Lung (tissue), 12 donors: ENCODE results near the gene CCDC47. TPM values are rescaled to one million over a fixed set of nuclear protein-coding genes. Genes with fewer than 3 reads are reported as not detected.

Experiments used
- ATAC-seq: fragments of 200-7000 bp; cut with Tn5 transposase; one replicate; pipeline ENCODE4 v1.9.1; 2020; ENCODE audit warnings: moderate number of reproducible peaks; ENCODE audit not compliant: insufficient read depth, low FRiP score
- DNase-seq, 3 donors: peaks; one replicate each; pipeline ENCODE4 v3.0.0-alpha.2; 2013 to 2017
- H3K27ac ChIP-seq, 2 donors: one replicate each; pipeline ENCODE4 v1.5.1; 2013; ENCODE audit warnings: mild to moderate bottlenecking in 2 of 2, moderate library complexity in 2 of 2, control low read depth in 1 of 2, inconsistent platforms in 1 of 2, low read depth in 1 of 2, low read length in 1 of 2
- H3K27me3 ChIP-seq, 3 donors: one replicate each; pipeline ENCODE4 v1.5.1; 2013; ENCODE audit warnings: low read length in 2 of 3; ENCODE audit not compliant: control insufficient read depth in 3 of 3, insufficient read depth in 3 of 3
- H3K36me3 ChIP-seq, 4 donors: one replicate each; pipeline ENCODE4 v1.5.1; 2013; ENCODE audit warnings: low read length in 4 of 4, mild to moderate bottlenecking in 1 of 4, moderate library complexity in 1 of 4; ENCODE audit not compliant: control insufficient read depth in 4 of 4, insufficient read depth in 4 of 4
- H3K4me1 ChIP-seq, 5 donors: one replicate each; pipeline ENCODE4 v1.5.1; 2013; ENCODE audit warnings: low read length in 5 of 5, mild to moderate bottlenecking in 2 of 5, moderate library complexity in 1 of 5; ENCODE audit not compliant: control insufficient read depth in 5 of 5, insufficient read depth in 5 of 5
- H3K4me3 ChIP-seq: one replicate; pipeline ENCODE4 v1.5.1; 2013; ENCODE audit warnings: mild to moderate bottlenecking, control low read depth, moderate library complexity
- H3K9ac ChIP-seq, 2 donors: one replicate each; pipeline ENCODE4 v1.5.1; 2013; ENCODE audit warnings: low read length in 2 of 2, control low read depth in 1 of 2; ENCODE audit not compliant: insufficient read depth in 1 of 2
- H3K9me3 ChIP-seq, 4 donors: one replicate each; pipeline ENCODE4 v1.5.1; 2013; ENCODE audit warnings: low read length in 3 of 4, mild to moderate bottlenecking in 1 of 4, moderate library complexity in 1 of 4; ENCODE audit not compliant: control insufficient read depth in 4 of 4, insufficient read depth in 3 of 4
- WGBS, 2 donors: extraction: QIAGEN DNeasy Blood & Tissue Kit; methylation state at CpG; one replicate each; pipeline ENCODE4 v1.1.7; 2013; 5-methylcytosine and 5-hydroxymethylcytosine counted together
- polyA plus RNA-seq, 2 donors: library from polyadenylated mRNA; stranded (reverse); fragments of 200-250 nt; gene quantifications; one replicate each; pipeline ENCODE4 v1.2.1, GENCODE V29; 2013
- total RNA-seq, 2 donors: library from RNA; depleted of rRNA in 1 of 2; stranded (reverse); fragments of >200 nt in 1 of 2; gene quantifications; one replicate each; pipeline ENCODE4 v1.2.1, GENCODE V29; 2014 to 2021
- TF ChIP-seq, protein P1 (sequence below): IDR thresholded peaks from 2 replicates; pipeline ENCODE4 v1.5.1; 2012; ENCODE audit warnings: mild to moderate bottlenecking; ENCODE audit errors: control extremely low read depth, extremely low read depth
- donor health status: control.
- donor health status: control.
- donor health status: Bipolar disorder and iron deficiency.
- donor health status: healthy.
- donor health status: DM: yes; HTN: yes; CAD: no.

Gene CCDC47
- total and polyA plus RNA-seq, 4 donors, result 29.5 to 89.9 (median 82.7) TPM

DNA sequence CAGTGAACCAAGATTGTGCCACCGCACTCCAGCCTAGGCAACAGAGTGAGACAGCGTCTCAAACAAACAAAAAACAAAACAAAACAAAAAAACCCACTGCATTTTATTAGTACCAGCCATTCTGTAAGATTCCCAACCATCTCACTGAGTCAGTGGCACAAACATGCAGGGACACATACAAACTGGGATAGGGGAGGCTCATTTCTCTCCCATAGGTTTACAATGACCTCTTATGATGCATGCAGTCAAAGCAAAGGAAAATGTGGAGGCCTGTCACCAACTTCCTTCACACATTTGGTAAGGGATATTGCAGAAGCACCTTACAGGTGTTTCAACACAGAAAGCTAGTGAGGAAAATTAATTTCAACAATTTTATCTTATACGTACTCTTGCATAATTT, 19.4 kb downstream of the CCDC47 start:
- Histone ChIP-seq H3K27me3 (no peaks in the 10 kb centered on the region), H3K9ac (no peak overlapping the region), H3K4me3 (no peak overlapping the region), H3K9me3 (no peaks in the 10 kb centered on the region), H3K4me1 (no peaks in the 10 kb centered on the region), H3K27ac (no peak overlapping the region), H3K36me3 (peaks cover 31 to 60% (median 39%) of the 10 kb centered on the region in 4 donors)
- 41 to 91% methylated on average over 3 of the region's 3 CpGs for WGBS, 2 donors
- TF ChIP-seq, protein P1, sequence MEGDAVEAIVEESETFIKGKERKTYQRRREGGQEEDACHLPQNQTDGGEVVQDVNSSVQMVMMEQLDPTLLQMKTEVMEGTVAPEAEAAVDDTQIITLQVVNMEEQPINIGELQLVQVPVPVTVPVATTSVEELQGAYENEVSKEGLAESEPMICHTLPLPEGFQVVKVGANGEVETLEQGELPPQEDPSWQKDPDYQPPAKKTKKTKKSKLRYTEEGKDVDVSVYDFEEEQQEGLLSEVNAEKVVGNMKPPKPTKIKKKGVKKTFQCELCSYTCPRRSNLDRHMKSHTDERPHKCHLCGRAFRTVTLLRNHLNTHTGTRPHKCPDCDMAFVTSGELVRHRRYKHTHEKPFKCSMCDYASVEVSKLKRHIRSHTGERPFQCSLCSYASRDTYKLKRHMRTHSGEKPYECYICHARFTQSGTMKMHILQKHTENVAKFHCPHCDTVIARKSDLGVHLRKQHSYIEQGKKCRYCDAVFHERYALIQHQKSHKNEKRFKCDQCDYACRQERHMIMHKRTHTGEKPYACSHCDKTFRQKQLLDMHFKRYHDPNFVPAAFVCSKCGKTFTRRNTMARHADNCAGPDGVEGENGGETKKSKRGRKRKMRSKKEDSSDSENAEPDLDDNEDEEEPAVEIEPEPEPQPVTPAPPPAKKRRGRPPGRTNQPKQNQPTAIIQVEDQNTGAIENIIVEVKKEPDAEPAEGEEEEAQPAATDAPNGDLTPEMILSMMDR, result no peak
- DNase-seq (no peak), ATAC-seq (no peak)

DNA sequence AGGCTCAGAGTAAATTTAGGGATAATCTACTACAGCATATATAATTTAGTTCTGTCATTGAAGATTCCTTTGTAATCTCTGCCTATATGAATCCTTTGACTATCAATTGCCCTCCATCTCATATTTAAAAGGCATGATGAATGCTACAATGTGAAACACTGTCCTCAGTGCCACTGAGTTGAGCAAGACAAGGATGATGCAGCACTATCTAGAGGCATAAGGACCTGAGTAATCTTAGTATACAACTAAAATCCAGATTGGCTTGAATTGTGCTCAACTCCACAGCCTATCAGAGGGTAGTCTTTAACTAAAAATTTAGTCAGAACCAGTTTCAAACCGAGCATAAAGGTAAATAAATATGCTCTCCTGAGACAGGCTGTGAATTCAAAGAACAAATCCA, 20.2 kb downstream of the CCDC47 start:
- Histone ChIP-seq H3K36me3 (peaks cover 31 to 58% (median 40%) of the 10 kb centered on the region in 4 donors), H3K27ac (no peak overlapping the region)
- 83 to 84% methylated on average over 1 of the region's 1 CpG for WGBS, 2 donors

DNA sequence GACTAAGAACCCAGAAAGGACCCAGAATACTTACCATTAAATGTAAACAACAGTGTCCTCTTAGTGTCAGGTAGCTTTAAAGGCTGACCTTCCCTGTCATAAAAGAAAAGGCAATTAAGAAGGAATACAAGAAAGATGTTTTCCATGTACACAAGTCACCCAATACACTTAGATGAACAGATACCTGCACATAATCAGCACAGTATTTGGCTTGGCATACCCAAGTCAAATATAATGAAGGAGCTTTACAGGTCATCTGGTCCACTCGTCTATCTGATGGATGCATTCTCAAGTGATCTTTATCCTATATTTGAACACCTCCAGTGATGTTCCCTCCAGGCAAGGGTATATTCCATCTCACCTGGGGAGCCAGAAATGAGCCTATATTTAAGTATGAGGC, 20.7 kb downstream of the CCDC47 start:
- Histone ChIP-seq H3K4me3 (no peak overlapping the region), H3K4me1 (no peaks in the 10 kb centered on the region), H3K27ac (no peak overlapping the region), H3K36me3 (peaks cover 31 to 53% (median 39%) of the 10 kb centered on the region in 4 donors), H3K27me3 (no peaks in the 10 kb centered on the region), H3K9ac (no peak overlapping the region), H3K9me3 (no peaks in the 10 kb centered on the region)
- ATAC-seq (no peak), DNase-seq (no peak)
- WGBS, 2 donors, result 86 to 100% methylated on average over 1 of the region's 1 CpG
- TF ChIP-seq, protein P1, result no peak

More for the DNA sequence above, 20.2 kb downstream of the CCDC47 start:
- Histone ChIP-seq H3K4me1 (no peaks in the 10 kb centered on the region), H3K4me3 (no peak overlapping the region), H3K27me3 (no peaks in the 10 kb centered on the region), H3K9me3 (no peaks in the 10 kb centered on the region), H3K9ac (no peak overlapping the region)
- TF ChIP-seq, protein P1, result no peak
- DNase-seq (no peak), ATAC-seq (no peak)

DNA sequence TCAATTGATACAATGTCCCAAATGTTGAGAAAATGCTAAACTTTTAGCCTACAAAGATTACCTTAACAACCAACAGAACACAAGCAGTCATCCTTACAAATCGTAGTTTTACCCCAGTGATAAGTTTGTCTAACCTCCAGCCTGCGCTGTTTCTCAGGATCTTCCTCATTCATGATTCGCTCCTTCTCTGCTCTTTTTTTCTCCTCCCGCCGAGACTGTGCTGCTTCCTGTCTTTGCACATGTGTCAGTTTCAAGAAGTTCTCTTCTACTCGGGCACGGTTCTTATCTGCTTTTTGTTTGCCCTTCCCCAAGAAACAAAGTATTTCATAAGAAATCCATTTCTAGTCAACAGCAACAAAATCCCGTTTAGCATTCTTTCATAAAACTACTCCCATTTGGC, 21.6 kb downstream of the CCDC47 start:
- ATAC-seq (no peak), DNase-seq (peak in 1 of 3 donors; percentile 13)
- no peak overlapping the region for H3K9ac ChIP-seq
- no peak overlapping the region for H3K4me3 ChIP-seq
- WGBS, 2 donors, result 15 to 47% methylated on average over 8 of the region's 8 CpGs
- no peak overlapping the region for H3K27ac ChIP-seq
- H3K36me3 ChIP-seq, result peaks cover 28 to 52% (median 38%) of the 10 kb centered on the region in 4 donors
- no peaks in the 10 kb centered on the region for H3K27me3 ChIP-seq
- no peaks in the 10 kb centered on the region for H3K9me3 ChIP-seq
- H3K4me1 ChIP-seq, result no peaks in the 10 kb centered on the region
- TF ChIP-seq, protein P1, result no peak
